Kidney (tissue), 22 donors: Measurements from ENCODE around the gene ATG16L1. TPM values are rescaled to one million over a fixed set of nuclear protein-coding genes. Genes with fewer than 3 reads are reported as not detected.

Experiments used
- DNase-seq, 5 donors: peaks; one replicate each; pipeline ENCODE4 v3.0.0-alpha.2; 2013 to 2020
- FAIRE-seq: peaks from 2 replicates; lab custom pipeline; 2012; peaks lifted over from hg19 to GRCh38; lab: Jason Lieb, UNC
- H3K27ac ChIP-seq, 2 donors: one replicate each; pipeline ENCODE4 v1.7.0; 2013; ENCODE audit warnings: low read depth in 2 of 2, low read length in 2 of 2, inconsistent platforms in 1 of 2
- H3K27me3 ChIP-seq: one replicate; pipeline ENCODE4 v1.7.1; 2013; ENCODE audit warnings: low read length, inconsistent platforms; ENCODE audit not compliant: control insufficient read depth, insufficient read depth
- H3K36me3 ChIP-seq, 3 donors: one replicate each; pipeline versions ENCODE4 v1.7.0 to v1.7.1; 2013; ENCODE audit warnings: low read length in 3 of 3, control low read depth in 1 of 3, inconsistent platforms in 1 of 3; ENCODE audit not compliant: insufficient read depth in 3 of 3, control insufficient read depth in 2 of 3
- H3K4me1 ChIP-seq, 3 donors: one replicate each; pipeline versions ENCODE4 v1.7.0 to v1.7.1; 2013; ENCODE audit warnings: low read length in 3 of 3, inconsistent platforms in 1 of 3, low read depth in 1 of 3; ENCODE audit not compliant: control insufficient read depth in 2 of 3, insufficient read depth in 2 of 3
- H3K4me3 ChIP-seq, 3 donors: one replicate each; pipeline versions ENCODE4 v1.7.0 to v1.8.1; 2013; ENCODE audit warnings: low read length in 3 of 3, control low read depth in 1 of 3, inconsistent platforms in 1 of 3
- H3K9ac ChIP-seq, 3 donors: one replicate each; pipeline versions ENCODE4 v1.7.0 to v1.7.1; 2013; ENCODE audit warnings: low read length in 3 of 3, control low read depth in 1 of 3, inconsistent platforms in 1 of 3
- H3K9me3 ChIP-seq, 3 donors: one replicate each; pipeline versions ENCODE4 v1.7.0 to v1.7.1; 2013; ENCODE audit warnings: low read length in 3 of 3, control low read depth in 1 of 3, inconsistent platforms in 1 of 3; ENCODE audit not compliant: control insufficient read depth in 2 of 3, insufficient read depth in 1 of 3
- CTCF ChIP-seq: IDR thresholded peaks from 3 replicates; pipeline ENCODE4 v1.5.1; 2012; ENCODE audit warnings: mild to moderate bottlenecking, moderate library complexity, borderline replicate concordance; ENCODE audit not compliant: insufficient read depth; ENCODE audit errors: extremely low read depth
- intact Hi-C: fragments of 100-400 bp; cut with DNase I; formaldehyde crosslinking; loops from one replicate; pipeline ENCODE4 v1.11.1; 2022
- long read RNA-seq, 10 donors: library from polyadenylated mRNA in 1 of 10; unstranded in 1 of 10; transcript quantifications; one replicate each; pipeline ENCODE4 v2.0.0 and lab custom pipeline, GENCODE V29; 2021 to 2026
- polyA plus RNA-seq: library from polyadenylated mRNA; stranded (reverse); fragments of 350-450 nt; fragmentation: Illumina TruSeq; extraction: RNeasy Lipid Tissue Mini Kit (QIAGEN cat#74804); gene quantifications from one replicate; pipeline ENCODE4 v1.2.3, GENCODE V29; 2014; ENCODE audit warnings: low read depth, low replicate concordance; ENCODE audit not compliant: insufficient read depth
- total RNA-seq: library from RNA; stranded (reverse); fragmentation: NEBNext Ultra II Directional; extraction: Animal tissue kit (Norgen Biotek cat#: 25700); gene quantifications from one replicate; pipeline ENCODE4 v1.2.1, GENCODE V29; 2021
- donor health status: control.
- donor health status: control.
- donor health status: control.
- donor health status: control.
- donor health status: control.
- donor health status: DM: yes; HTN: yes; CAD: no.
- donor health status: Normal renal cell carcinoma (clear cell type).

ATG16L1 gene
- total RNA-seq (30.8 TPM), polyA plus RNA-seq (11.7 TPM)
- long read RNA-seq, donor 1, result 0 reads
- long read RNA-seq, donor 2, partial matches to known transcripts, result 0 of 2 reads
- long read RNA-seq, donor 2, other reads (novel, unspliced or antisense), result 0 of 2 reads
- long read RNA-seq, donor 3, partial matches to known transcripts, result 0 of 4 reads
- long read RNA-seq, donor 3, other reads (novel, unspliced or antisense), result 0 of 4 reads
- long read RNA-seq, donor 4, result 0 reads
- long read RNA-seq, donor 5, result 0 reads
- long read RNA-seq, donor 6, partial matches to known transcripts, result 0 of 1 reads
- long read RNA-seq, donor 6, other reads (novel, unspliced or antisense), result 0 of 1 reads
- long read RNA-seq, donor 7, transcript ATG16L1-203 (18 exons, 3,405 nt), result minor isoform, 5 of 15 reads
- long read RNA-seq, donor 7, transcript ATG16L1-205 (17 exons, 3,213 nt), result major isoform, 6 of 15 reads
- long read RNA-seq, donor 7, partial matches to known transcripts, result 3 of 15 reads
- long read RNA-seq, donor 7, other reads (novel, unspliced or antisense), result 0 of 15 reads
- long read RNA-seq, donor 8, result 0 reads
- long read RNA-seq, donor 9, partial matches to known transcripts, result 0 of 1 reads
- long read RNA-seq, donor 9, other reads (novel, unspliced or antisense), result 0 of 1 reads
- long read RNA-seq, donor 10, partial matches to known transcripts, result 16 of 18 reads
- long read RNA-seq, donor 10, other reads (novel, unspliced or antisense), result 0 of 18 reads

GRCh38 chr2:233251306-233252116, at the start of gene ATG16L1:
ATG16L1 (plus strand) TSS chr2:233251673; CDS start chr2:233251828, 155 bp downstream.
- FAIRE-seq, result peak; percentile 38

GRCh38 chr2:233202531-233202944, 48.9 kb upstream of the ATG16L1 start:
- no peak overlapping the region for H3K4me3 ChIP-seq
- intact Hi-C loops, result no loop called here
- no peaks in the 10 kb centered on the region for H3K36me3 ChIP-seq
- no peaks in the 10 kb centered on the region for H3K27me3 ChIP-seq
- no peak overlapping the region for H3K9ac ChIP-seq
- no peak for TF ChIP-seq CTCF
- FAIRE-seq (no peak), DNase-seq (no peak)
- H3K27ac ChIP-seq, result no peak overlapping the region
- peaks cover 0 to 13% (median 3%) of the 10 kb centered on the region in 3 donors for H3K9me3 ChIP-seq
- peaks cover 0 to 3% (median 0%) of the 10 kb centered on the region in 3 donors for H3K4me1 ChIP-seq

More at GRCh38 chr2:233251306-233252116, at the start of gene ATG16L1:
- Histone ChIP-seq H3K27me3 (no peaks in the 10 kb centered on the region), H3K36me3 (peaks cover 0 to 4% (median 0%) of the 10 kb centered on the region in 3 donors), H3K4me3 (peak within 1 kb of the TSS; percentile 87 to 95 (median 91)), H3K9ac (peak within 1 kb of the TSS; percentile 70 to 73 (median 71)), H3K9me3 (no peaks in the 10 kb centered on the region), H3K4me1 (peaks cover 2 to 5% (median 5%) of the 10 kb centered on the region in 3 donors), H3K27ac (peak within 1 kb of the TSS; percentile 51 to 81)
- TF ChIP-seq CTCF, result peak; percentile 93
- DNase-seq, result peak; percentile 97 to 99 (median 98)
- intact Hi-C loops, result loop anchor here (10.0 kb wide), 1 partner anchor 397 kb away; no protein-coding TSS in a partner anchor

GRCh38 chr2:233203060-233203459, 48.4 kb upstream of the ATG16L1 start:
- intact Hi-C loops, result no loop called here
- Histone ChIP-seq H3K4me3 (no peak overlapping the region), H3K36me3 (no peaks in the 10 kb centered on the region), H3K27ac (no peak overlapping the region), H3K9ac (no peak overlapping the region), H3K27me3 (no peaks in the 10 kb centered on the region), H3K9me3 (peaks cover 0 to 13% (median 3%) of the 10 kb centered on the region in 3 donors), H3K4me1 (peaks cover 0 to 3% (median 0%) of the 10 kb centered on the region in 3 donors)
- TF ChIP-seq CTCF, result no peak
- FAIRE-seq (no peak), DNase-seq (peak in 1 of 5 donors; percentile 49)
